Suprapubic skin (tissue), 4 donors: Measurements from ENCODE around the gene SPOCK2. TPM values are rescaled to one million over a fixed set of nuclear protein-coding genes. Genes with fewer than 3 reads are reported as not detected.

Experiments
- DNase-seq, 2 donors: peaks; one replicate each; pipeline ENCODE4 v3.0.0-alpha.2; 2019; ENCODE audit warnings: low spot score in 2 of 2
- H3K27ac ChIP-seq: fragments of 200-600 bp; sonication (generic); one replicate; pipeline ENCODE4 v1.5.1; 2019
- H3K27me3 ChIP-seq: fragments of 200-600 bp; sonication (generic); one replicate; pipeline ENCODE4 v1.5.1; 2019
- H3K36me3 ChIP-seq: fragments of 200-600 bp; sonication (generic); one replicate; pipeline ENCODE4 v1.5.1; 2019
- H3K4me1 ChIP-seq: fragments of 200-600 bp; sonication (generic); one replicate; pipeline ENCODE4 v1.5.1; 2019
- H3K4me3 ChIP-seq: fragments of 200-600 bp; sonication (generic); one replicate; pipeline ENCODE4 v1.5.1; 2019; ENCODE audit warnings: mild to moderate bottlenecking
- H3K9me3 ChIP-seq: fragments of 200-600 bp; sonication (generic); one replicate; pipeline ENCODE4 v1.5.1; 2019
- CTCF ChIP-seq, 2 donors: fragments of 200-600 bp in 1 of 2; fragments of 450-650 bp in 1 of 2; sonication (generic) in 1 of 2; IDR thresholded peaks; one replicate each; pipeline ENCODE4 v1.5.1; 2016 to 2019; ENCODE audit warnings: antibody characterized with exemption in 2 of 2, mild to moderate bottlenecking in 1 of 2, moderate library complexity in 1 of 2
- EP300 ChIP-seq: sonication (generic); formaldehyde crosslinking; IDR thresholded peaks from one replicate; pipeline ENCODE4 v1.6.1; 2017; ENCODE audit warnings: antibody characterized with exemption
- POLR2A ChIP-seq, 2 donors: fragments of 450-650 bp; IDR thresholded peaks; one replicate each; pipeline ENCODE4 v1.6.1; 2017; ENCODE audit warnings: antibody characterized with exemption in 2 of 2, mild to moderate bottlenecking in 2 of 2, moderate library complexity in 2 of 2
- POLR2AphosphoS5 ChIP-seq, 3 donors: sonication (generic); formaldehyde crosslinking; IDR thresholded peaks; one replicate each; pipeline ENCODE4 v1.6.1; 2017; ENCODE audit warnings: antibody characterized with exemption in 3 of 3
- WGBS: methylation state at CpG from one replicate; pipeline ENCODE4 v1.1.5; 2018; 5-methylcytosine and 5-hydroxymethylcytosine counted together
- total RNA-seq, 4 donors: library from RNA; depleted of rRNA; stranded (reverse); fragments of >200 nt; gene quantifications; one replicate each; pipeline ENCODE4 v1.1.0, GENCODE V29; 2016

SPOCK2 gene
- total RNA-seq, 4 donors from 2014 or later: 1.5 to 3.7 (median 1.8) TPM

GRCh38 chr10:72133517-72133916 is 45.2 kb upstream of the SPOCK2 start:
- no peaks in the 10 kb centered on the region for H3K9me3 ChIP-seq
- H3K27me3 ChIP-seq: no peaks in the 10 kb centered on the region
- no peaks in the 10 kb centered on the region for H3K4me1 ChIP-seq
- TF ChIP-seq EP300: no peak
- no peak for TF ChIP-seq POLR2AphosphoS5 (IDR thresholded peaks at IDR 0.05)
- TF ChIP-seq CTCF (IDR thresholded peaks at IDR 0.05): no peak
- no peak for TF ChIP-seq POLR2A (IDR thresholded peaks at IDR 0.05)
- no peak overlapping the region for H3K27ac ChIP-seq
- DNase-seq: no peak
- H3K36me3 ChIP-seq: peaks cover 19% of the 10 kb centered on the region
- no peak overlapping the region for H3K4me3 ChIP-seq

- Histone ChIP-seq H3K27me3 (no peaks in the 10 kb centered on the region), H3K4me1 (no peaks in the 10 kb centered on the region), H3K9me3 (no peaks in the 10 kb centered on the region), H3K4me3 (no peak overlapping the region), H3K36me3 (peaks cover 21% of the 10 kb centered on the region), H3K27ac (no peak overlapping the region)
- 92% methylated on average over 4 of the region's 4 CpGs for WGBS
- TF ChIP-seq EP300: no peak
- TF ChIP-seq POLR2AphosphoS5 (IDR thresholded peaks at IDR 0.05): no peak
- TF ChIP-seq POLR2A (IDR thresholded peaks at IDR 0.05): no peak
- TF ChIP-seq CTCF (IDR thresholded peaks at IDR 0.05): no peak
- DNase-seq: no peak
These were observed 44.5 kb upstream of the SPOCK2 start for GRCh38 chr10:72132854-72133253.

GRCh38 chr10:72127571-72127970 is 39.2 kb upstream of the SPOCK2 start:
- 95% methylated on average over 2 of the region's 2 CpGs for WGBS
- DNase-seq: no peak
- Histone ChIP-seq H3K4me3 (no peak overlapping the region), H3K27ac (no peak overlapping the region), H3K27me3 (no peaks in the 10 kb centered on the region), H3K36me3 (peaks cover 17% of the 10 kb centered on the region), H3K9me3 (no peaks in the 10 kb centered on the region), H3K4me1 (no peaks in the 10 kb centered on the region)
- TF ChIP-seq EP300 (no peak), POLR2AphosphoS5 (IDR thresholded peaks at IDR 0.05) (no peak)

- WGBS: 97% methylated on average over 3 of the region's 3 CpGs
- TF ChIP-seq EP300 (no peak), POLR2AphosphoS5 (IDR thresholded peaks at IDR 0.05) (no peak), POLR2A (IDR thresholded peaks at IDR 0.05) (no peak), CTCF (IDR thresholded peaks at IDR 0.05) (no peak)
- Histone ChIP-seq H3K27ac (no peak overlapping the region), H3K4me3 (no peak overlapping the region), H3K4me1 (no peaks in the 10 kb centered on the region), H3K9me3 (no peaks in the 10 kb centered on the region), H3K27me3 (no peaks in the 10 kb centered on the region), H3K36me3 (peaks cover 12% of the 10 kb centered on the region)
- DNase-seq: no peak
These were observed 38.5 kb upstream of the SPOCK2 start for GRCh38 chr10:72126872-72127232.

GRCh38 chr10:72126184-72126871 is 38.0 kb upstream of the SPOCK2 start:
- 91% methylated on average over 3 of the region's 3 CpGs for WGBS
- Histone ChIP-seq H3K4me3 (no peak overlapping the region), H3K36me3 (peaks cover 9% of the 10 kb centered on the region), H3K4me1 (no peaks in the 10 kb centered on the region), H3K27me3 (no peaks in the 10 kb centered on the region), H3K9me3 (no peaks in the 10 kb centered on the region), H3K27ac (no peak overlapping the region)
- no peak for DNase-seq
- TF ChIP-seq CTCF (IDR thresholded peaks at IDR 0.05) (no peak), EP300 (no peak), POLR2AphosphoS5 (IDR thresholded peaks at IDR 0.05) (no peak), POLR2A (IDR thresholded peaks at IDR 0.05) (no peak)

GRCh38 chr10:72124989-72125388 is 36.6 kb upstream of the SPOCK2 start:
- Histone ChIP-seq H3K4me3 (no peak overlapping the region), H3K27ac (no peak overlapping the region), H3K27me3 (no peaks in the 10 kb centered on the region), H3K4me1 (no peaks in the 10 kb centered on the region), H3K36me3 (peaks cover 9% of the 10 kb centered on the region), H3K9me3 (no peaks in the 10 kb centered on the region)
- no peak for DNase-seq
- no peak for TF ChIP-seq EP300
- 54% methylated on average over 1 of the region's 1 CpG for WGBS
